ENCODE results near the gene PPP3R1.
A peak's percentile ranks its signal among the peaks of the same experiment; 100 is the strongest.

GRCh38 chr2:68225119-68225632, 27.2 kb downstream of the PPP3R1 start:
- TF ChIP-seq CTCF (IDR thresholded peaks at IDR 0.05; ENCODE audit: low read depth, low read length, missing input control) = peak; percentile 10
- no peak for TF ChIP-seq ATF3 (IDR thresholded peaks at IDR 0.05)
- TF ChIP-seq MAX (IDR thresholded peaks at IDR 0.05) = no peak
